HS-27A (cell line): Measurements from ENCODE around the gene CD300LB.
A peak's percentile ranks its signal among the peaks of the same experiment; 100 is the strongest.
"Not testable (repeated sequence)": the region's sequence is repeated elsewhere in the genome, so short reads cannot be mapped to it uniquely, and the experiment has no call there.

Source experiments
- DNase-seq: peaks from one replicate; pipeline ENCODE4 v3.0.0-alpha.2; 2012; ENCODE audit warnings: low read depth, missing footprints

The CD300LB gene

DNA sequence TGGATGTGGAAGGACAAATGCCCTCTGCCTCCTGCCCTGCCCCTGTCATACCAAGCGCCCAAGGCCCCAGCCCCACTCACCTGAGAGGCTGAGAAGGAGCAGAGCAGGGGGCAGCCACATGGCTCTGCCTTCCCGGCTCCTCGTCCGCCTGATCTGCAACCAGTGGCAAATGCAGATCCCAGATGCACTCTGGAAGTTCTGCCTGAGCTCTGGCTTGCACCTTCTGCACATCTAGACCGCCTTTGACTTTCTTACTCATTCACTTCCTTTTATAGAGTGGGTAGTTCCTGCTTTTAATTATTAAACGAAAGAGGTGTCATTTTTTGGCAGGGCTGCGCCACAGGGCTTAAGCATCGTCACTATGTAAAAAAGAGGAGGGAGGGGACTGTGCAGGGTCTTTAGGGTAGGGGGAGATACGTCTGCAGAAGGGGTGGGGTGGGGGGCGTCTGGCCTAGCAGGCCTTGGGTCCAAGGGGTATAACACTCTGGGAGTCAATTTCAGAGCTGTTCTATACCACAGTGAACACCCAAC is at the start of gene CD300LB:
Gene CD300LB (minus strand): TSS at position 245 of the 531 bp plus-strand sequence. CDS start 125 bp downstream, at position 120.
- no peak for DNase-seq

DNA sequence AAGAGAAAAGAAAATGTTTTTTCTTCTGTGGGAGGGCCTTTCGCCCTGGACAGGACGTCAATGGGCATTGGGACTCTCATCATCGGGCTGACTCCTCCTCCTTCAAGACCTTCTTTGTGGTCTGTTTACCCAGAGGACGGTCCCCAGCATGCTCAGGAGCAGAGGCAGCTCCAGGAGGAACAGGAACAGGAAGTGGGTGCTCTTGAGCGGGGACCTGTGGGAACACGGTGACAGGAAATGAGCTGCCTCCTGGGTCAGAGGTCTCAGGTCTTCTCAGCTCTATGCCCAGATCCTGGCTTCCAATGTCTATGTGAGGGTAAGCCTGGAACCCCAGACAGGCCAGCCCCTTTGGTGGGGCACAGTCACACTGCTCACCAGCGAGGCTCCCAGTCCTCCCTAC is 48.6 kb upstream of the CD300LB start:
- no peak for DNase-seq

DNA sequence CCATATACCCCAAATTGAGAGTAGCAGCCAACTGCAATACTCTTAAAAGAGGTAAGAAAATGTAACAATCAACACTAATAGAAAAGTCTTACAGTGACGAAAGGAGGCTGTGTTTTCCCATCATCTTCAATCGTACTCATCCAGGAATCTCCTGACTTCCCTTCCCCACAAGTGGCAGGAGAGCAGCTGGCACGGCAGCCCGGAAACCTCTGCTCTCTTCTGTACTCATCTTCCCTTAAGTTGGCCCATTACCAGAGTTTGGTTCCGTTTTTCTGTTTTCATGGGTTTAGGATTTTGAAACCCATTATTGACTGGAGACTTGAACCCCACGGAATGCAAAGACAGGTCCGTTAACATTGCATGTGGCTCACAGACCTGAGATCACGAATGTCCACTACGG is 47.7 kb upstream of the CD300LB start:
- no peak for DNase-seq

DNA sequence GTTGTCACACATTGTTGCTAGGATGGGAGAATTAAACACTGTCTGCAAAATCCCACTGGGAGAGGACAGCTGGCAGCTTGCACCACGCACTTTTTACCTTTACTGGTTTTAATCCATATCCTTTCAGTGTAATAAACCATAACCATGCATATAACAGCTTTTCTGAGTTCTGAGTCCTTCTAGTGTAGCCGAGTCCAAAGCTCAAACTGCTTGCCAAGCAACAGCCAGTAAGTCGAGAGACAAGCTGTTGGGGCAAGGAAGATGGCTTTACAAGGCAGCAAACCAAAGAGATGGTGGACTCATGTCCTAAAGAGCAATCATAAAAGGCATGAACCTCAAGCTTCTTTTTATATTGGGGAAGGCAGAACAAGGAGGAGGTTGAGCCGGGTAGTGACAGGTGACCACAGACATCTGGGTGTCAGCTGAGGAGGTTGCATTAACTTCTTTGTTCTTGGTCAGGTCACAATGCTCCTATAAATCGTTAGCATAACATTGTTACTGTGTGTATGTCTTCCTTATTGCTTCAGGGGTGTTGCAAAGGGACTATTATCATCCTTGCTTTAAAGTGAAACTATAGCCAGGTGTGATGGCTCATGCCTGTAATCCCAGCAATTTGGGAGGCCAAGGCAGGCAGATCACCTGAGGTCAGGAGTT is 43.3 kb upstream of the CD300LB start:
- no peak for DNase-seq

DNA sequence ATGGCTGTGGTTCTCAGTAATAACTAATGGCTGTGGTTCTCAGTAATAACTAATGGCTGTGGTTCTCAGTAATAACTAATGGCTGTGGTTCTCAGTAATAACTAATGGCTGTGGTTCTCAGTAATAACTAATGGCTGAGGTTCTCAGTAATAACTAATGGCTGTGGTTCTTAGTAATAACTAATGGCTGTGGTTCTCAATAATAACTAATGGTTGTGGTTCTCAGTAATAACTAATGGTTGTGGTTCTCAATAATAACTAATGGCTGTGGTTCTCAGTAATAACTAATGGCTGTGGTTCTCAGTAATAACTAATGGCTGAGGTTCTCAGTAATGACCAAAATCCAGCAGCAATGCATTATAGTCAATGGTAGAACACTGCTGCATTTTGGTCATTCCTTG is 42.4 kb upstream of the CD300LB start:
- DNase-seq = not testable (repeated sequence)

DNA sequence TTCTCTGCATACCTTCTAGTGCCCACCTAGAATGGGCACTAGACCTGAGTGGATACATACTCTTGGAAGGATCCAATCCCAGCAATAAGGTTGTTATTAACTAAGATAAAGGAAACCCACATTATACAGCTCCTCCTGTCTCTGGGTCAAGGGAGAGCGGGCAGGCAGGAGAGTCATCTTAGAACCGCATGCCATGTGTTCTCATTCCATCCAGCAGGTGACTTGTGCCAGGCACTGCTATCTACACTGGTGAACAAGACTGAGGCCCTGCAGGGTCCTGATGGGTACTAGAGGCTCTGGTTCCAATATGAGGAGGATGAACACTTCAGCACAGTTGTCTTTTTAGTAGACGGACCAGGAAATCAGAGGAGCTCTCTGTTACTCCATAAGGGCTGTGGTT is 41.9 kb upstream of the CD300LB start:
- no peak for DNase-seq

DNA sequence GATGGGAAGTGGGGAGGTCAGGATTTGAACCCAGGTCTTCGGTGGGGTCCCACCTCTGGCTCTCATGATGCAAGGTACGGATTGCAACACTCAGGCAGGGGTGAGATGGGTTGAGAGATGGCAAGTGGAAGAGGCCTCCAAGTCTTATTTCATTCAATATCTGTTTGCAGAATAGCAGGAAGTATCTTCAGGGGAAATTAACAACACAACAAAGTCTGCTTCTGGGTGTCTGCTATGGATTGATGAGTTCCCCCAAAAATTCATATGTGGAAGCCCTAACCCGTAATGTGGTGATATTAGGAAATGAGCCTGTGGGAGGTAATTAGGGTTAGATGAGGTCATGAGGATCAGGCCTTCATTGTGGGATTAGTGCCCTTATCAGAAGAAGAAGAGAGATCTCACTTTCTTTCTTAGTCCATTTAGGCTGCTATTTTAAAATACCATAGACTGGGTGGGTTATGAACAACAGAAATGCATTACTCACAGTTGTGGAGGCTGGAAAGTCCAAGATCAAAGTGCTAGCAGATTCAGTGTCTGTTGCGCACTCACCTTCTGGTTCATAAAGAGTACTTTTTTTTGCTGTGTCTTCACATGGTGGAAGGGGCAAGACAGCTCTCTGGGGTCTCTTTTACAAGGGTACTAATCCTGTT is 40.5 kb upstream of the CD300LB start:
- DNase-seq = no peak

DNA sequence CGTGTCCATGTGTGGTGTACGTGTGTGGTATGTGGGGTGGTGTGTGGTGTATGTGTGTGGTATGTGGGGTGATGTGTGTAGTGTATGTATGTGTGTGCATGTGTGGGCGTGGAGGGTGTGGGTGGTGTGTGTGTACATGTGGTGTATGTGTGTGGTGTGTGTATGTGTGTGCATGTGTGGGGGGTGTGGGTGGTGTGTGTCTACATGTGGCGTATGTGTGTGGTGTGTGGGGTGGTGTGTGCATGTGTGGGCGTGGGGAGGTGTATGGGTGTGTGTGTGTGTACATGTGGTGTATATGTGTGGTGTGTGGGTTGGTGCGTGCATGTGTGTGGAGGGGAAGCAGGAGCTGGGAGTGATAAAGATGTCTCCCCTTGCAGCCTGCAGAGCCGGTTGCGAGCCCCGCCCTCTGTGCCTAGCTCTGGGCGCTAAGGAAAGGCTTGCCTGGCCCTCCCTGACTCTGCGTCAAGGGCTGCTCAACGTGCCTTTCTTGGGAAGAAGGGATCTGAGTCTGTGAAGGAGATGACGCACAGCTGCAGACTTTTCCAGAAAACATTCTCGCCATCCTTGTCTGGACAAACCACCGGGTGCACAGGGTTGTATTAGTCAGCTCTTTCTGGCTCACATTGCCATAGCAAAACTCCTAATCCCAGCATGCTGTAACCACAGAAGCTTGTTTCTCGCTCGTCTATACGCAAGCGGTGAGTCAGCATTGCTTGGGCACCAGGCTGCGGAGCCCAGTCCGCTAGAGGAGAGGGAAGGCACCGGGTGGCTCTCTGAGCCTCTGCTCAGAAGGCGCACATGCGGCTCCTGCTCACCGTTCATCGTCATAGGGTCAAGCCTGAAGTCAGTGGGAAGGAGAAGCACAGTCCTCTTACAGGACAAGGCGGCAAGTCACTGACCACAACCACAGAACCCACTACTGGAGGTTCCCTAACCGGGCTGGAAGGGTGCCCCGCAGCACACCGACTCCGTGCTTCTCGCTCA is 38.0 kb upstream of the CD300LB start:
- DNase-seq = peak; percentile 43

DNA sequence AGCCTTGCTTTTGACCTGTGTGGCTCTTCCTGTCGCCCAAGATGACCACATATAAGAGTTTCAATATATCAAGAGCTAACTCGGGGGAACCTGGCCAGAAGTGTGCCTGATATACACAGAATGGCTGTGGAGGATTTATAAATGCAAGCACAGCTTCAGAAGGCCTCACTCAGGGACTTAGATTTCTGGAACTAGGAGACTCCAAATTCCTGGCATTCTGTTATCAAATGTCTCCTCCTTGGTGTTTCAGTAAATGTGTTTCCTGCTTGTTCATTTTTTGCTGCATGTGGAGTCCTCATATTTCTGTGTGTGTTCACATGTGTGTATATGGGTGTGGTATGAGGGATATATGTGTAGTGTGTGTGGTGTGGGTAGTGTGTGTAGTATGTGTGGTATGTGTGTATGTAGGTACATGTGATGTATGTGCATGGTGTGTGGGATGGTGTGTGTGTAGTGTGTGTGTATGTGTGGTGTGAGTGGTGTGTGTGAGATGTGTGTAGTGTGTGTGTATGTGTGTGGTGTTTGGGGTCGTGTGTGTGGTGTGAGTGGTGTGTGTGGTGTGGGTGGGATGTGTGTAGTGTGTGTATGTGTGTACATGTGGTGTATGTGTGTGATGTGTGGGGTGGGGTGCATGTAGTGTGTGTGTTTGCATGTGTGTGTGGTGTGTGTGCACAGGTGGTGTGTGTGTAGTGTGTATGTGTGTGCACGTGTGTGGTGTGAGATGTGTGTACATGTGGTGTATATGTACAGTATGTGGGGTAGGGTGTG is 37.0 kb upstream of the CD300LB start:
- no peak for DNase-seq

DNA sequence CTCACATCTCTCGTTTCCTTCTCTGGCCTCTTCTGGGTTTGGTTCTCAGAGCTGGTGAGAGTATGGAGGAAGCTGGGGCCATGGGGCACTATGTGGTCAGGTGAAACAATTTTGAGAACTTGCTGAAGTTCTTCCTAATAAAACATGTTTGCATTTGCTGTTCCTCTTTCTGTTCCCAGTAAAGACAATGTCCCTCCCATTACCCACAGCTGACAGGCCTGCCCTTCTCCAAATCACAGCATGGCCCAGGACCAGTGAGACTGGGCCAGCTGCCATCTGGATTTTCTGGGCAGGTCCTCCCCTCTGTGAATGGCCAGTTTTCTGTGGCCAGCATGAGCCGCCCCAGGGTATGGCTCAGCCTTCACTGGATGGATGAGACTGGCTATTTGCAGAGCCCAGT is 36.1 kb upstream of the CD300LB start, which contains the start of gene CD300H:
Gene CD300H (minus strand): TSS at position 113 of the 400 bp plus-strand sequence.
- no peak for DNase-seq

DNA sequence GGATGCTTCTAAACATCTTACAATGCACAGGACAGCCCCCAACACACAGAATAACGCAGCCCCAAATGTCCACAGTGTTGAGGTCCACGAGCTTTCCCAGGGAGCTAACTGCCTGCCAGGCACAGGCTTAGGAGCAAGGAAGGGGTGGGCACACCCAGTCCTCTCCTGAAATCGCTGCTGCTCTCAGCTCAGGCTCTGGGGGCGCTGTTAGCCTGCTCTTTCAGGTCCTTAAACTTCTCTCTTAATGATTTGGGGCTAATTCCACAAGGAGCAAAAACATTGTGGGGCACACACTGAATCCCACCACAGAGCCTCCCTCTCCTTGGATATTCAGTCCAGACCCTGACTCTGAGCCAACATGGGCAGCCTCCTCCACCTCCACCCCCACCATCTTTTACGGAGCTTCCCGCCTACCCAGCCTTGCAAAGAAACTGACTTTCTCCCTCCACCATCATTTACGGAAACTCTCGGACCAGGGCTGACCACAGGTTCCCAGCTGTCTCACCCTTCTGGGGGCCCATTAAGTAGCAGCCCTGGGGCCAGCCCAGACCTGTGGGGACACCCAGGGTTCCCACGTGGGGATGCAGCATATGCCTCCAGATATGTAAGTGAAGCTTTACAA is 35.0 kb upstream of the CD300LB start:
- DNase-seq = no peak

DNA sequence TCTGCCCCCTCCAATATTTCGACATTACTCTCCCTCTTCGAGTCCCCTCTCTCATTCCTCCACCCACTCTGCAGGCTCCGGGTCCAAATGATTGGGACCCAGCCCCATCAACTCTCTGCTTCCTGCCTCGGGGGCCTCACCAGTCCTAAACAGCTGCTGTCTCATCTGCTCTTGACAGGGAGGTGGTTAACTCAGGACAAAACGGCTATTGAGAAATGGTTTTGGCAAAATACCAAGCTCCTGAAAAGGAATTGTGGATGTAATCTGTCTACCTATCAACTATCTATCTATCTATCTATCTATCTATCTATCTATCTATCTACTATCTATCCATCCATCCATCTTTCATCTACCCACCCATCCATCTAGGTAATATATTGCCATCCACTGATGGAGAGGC is 33.9 kb upstream of the CD300LB start:
- no peak for DNase-seq

DNA sequence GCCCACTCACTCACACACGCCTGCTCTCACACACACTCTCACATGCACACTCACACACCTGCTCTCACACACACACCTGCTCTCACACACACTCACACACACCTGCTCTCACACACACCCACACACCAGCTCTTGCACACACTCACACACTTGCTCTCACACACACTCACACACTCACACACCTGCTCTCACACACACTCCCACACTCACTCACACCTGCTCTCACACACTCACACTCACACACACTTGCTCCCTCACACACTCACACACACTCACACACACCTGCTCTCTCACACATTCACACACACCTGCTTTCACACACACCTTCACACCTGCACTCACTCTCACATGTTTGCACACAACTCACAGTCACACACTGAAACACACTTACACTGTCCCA is 32.1 kb upstream of the CD300LB start:
- no peak for DNase-seq

DNA sequence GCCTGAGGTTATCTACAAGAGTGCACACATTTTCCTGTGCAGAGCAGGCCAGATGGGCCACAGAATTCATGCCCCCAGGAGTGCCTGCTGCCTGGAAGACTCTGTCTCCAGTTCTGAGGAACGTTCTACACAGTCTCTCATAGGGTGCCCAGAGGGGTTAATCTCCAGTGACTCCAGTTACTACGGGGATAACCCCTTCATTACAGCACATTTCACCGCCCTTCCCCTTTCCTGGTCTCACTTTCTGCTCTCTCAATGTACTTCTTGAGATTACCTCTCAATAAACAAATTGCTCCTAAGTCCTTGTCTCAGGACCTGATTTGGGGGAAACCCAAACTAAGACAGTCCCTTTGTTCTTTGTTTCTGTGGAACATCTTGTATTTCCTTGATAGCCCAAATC is 30.3 kb upstream of the CD300LB start:
- DNase-seq = no peak

DNA sequence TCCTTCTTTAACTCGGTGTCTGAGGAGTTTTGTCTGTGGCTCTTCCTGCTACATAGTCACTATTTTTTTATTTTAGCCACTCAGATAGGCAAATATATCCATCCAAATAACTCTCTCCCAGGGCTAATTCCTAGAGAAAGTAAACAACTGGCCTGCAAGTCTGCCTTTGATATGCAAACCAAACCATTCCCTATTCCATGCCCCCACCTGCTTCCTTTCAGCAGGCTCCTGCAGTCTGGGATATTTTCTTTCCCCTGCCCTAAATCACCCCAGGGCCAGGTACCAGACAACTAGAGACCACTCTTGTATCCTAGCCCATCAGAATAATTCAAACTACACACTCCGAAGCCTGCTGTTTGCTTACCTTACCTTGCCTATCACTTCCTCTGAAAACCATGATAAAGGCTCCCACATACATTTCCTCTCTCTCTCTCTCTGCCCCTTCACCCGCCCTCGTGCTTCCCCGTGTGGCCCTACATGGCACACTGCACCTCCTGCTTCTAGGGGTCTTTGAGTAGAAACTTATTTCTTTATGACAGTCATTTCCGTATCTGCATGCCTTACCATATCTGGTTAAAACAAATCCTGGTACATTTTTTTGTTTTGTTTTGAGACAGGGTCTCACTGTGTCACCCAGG is 27.7 kb upstream of the CD300LB start:
- no peak for DNase-seq

DNA sequence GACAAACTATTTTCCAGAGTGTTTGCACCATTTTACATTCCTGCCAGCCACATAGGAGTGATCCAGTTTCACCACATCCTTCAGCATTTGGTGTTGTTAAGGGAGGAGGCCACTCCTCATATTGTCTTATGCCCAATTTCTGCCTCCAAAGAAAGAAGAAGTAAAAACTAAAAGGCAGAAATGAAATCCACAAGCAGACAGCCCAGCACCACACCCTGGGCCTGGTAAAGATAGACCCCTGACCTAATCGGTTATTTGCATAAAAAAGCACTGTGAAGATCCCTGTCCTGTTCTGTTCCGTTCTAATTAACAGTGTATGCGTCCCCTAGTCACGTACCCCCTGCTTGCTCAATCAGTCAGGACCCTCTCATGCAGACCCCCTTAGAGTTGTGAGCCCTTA is 27.1 kb upstream of the CD300LB start:
- DNase-seq = not testable (repeated sequence)

DNA sequence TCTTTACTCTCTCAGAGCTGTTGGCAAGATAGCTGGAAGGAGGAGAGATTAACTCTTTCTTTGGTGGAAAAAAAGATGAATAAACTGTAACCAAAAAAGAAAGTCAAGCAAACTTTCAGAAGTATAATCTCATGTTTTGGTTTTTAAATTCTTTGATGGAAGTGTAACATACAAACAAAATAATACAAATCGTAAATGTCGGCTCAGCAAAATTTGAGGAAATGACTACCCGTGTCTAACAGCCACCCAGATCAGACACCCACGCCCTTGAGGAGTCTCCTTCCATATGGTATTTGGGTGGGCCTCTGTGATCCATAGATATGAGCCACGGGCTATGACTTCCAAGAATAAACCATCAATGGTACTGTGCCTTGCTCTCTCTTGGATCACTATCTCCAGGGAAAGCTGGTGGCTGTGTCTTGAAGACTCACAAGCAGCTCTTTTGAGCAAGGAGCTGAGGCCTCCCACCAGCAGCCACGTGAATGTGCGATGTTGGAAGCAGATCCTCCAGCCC is 24.2 kb upstream of the CD300LB start:
- DNase-seq = no peak

DNA sequence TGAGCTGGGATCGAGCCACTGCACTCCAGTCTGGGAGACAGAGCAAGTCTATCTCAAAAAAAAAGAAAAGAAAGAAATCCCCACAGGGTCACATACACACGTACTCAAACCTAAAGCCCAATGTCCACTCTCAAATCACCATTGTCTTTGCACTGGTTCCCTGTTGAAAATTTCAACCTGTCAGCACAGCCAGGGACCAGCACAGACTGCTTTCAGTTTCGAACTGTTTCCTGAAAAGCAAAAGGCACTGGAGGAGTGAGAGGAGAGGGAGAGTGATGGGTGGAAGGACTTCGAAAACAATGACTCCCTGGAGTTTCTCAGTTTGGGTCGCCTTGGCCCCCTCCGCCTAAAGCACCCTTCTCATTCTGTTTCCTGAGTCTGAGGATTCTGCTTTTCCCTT is 23.6 kb upstream of the CD300LB start:
- DNase-seq = no peak

DNA sequence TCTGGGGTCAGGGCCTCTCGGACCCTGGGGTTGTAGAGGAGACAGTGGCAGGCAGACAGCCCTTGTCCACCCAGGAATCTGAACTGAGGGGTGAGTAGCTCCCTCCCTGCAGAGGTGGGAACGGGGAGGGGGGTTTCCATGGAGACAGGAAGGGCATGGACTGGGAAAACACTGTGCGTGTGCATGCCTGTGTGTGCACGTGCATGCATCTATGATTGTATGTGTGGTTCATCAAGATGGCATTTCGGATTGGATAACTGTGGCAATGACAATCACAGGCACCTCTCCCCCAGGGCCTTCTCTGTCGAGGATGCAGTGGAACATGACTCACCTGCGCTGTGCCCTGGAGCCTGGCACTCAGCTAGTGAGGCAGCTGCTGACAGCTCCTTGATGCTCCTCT is 20.8 kb upstream of the CD300LB start:
- no peak for DNase-seq

DNA sequence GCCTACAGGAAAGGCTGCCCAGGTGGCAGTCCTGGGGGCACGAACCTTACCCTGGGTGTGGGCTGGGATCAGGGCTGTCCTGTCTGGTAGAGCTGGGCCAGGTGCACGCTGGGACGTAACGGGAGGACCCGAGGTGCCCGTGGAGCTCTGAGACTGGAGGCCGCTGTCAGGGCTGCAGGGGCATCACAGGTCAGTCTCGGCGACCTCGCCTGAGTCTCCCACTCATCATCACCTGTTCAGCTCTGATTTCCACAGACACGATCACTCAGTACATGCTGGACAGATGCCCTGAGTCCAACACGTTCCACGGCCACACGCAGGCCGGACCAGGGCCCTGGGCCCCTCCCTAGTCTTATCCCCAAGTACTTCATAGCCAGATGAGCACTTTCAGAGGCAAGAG is 19.3 kb upstream of the CD300LB start:
- DNase-seq = no peak
